ENCODE data around the gene TMEM107. TPM values are rescaled to one million over a fixed set of nuclear protein-coding genes. Genes with fewer than 3 reads are reported as not detected.

TMEM107 gene
- total RNA-seq: 10 to 100 TPM; 26.2 to 27.7 TPM
- 79.3 TPM for polyA plus RNA-seq (2013, experiment 1 of 2)
- 69.1 TPM for polyA plus RNA-seq (2013, experiment 2 of 2)
- long read RNA-seq, experiment 1, transcript TMEM107-204 (5 exons, 747 nt): major isoform, 7 of 11 reads
- long read RNA-seq, experiment 1, partial matches to known transcripts: 0 of 11 reads
- long read RNA-seq, experiment 1, other reads (novel, unspliced or antisense): 3 of 11 reads
- long read RNA-seq, experiment 2, transcript TMEM107-204 (5 exons, 747 nt): major isoform, 10 of 14 reads
- long read RNA-seq, experiment 2, partial matches to known transcripts: 1 of 14 reads
- long read RNA-seq, experiment 2, other reads (novel, unspliced or antisense): 2 of 14 reads
- long read RNA-seq, experiment 3, transcript TMEM107-204 (5 exons, 747 nt): major isoform, 12 of 30 reads
- long read RNA-seq, experiment 3, partial matches to known transcripts: 1 of 30 reads
- long read RNA-seq, experiment 3, other reads (novel, unspliced or antisense): 11 of 30 reads
- long read RNA-seq, experiment 4, transcript TMEM107-204 (5 exons, 747 nt): major isoform, 10 of 20 reads
- long read RNA-seq, experiment 4, partial matches to known transcripts: 2 of 20 reads
- long read RNA-seq, experiment 4, other reads (novel, unspliced or antisense): 4 of 20 reads

DNA sequence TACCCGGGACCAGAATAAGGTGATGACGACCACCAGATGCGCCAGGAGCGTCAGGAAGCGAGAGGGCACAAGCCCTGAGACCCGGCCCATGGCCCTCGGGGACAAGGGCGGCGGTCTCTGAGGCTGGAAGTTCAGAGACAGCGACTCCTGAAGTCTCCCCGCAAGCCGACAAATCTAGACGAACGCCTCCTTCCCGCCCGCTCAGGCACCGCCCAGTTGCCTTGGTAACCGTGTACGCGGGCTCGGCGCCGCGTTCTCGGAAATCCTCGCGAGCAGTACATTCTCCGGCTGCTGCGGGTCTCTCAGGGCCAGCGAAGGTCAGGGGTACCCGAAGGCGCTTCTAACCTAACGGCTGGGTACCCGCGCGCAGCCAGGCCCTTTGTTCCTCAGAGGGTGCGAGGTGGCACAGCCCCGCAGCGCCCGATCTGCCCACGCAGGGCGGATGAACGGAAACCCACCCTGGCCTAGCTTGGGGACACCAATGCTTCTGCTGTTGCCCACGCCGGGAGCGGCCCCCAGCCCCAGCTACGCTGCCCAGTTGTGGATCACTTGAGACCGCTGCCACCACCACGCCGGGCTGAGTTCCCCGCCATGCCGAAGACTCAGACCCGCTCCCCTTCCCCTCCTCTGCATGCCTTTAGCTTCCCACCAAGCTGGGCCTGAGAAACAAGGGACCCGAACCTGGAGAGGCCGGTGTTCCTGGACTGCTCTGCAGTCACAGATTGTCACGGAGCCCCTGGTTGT lies at the start of gene TMEM107:
Gene TMEM107 (minus strand): TSS at position 184 of the 744 bp plus-strand sequence. CDS start 94 bp downstream, at position 90.
- Mint-ChIP-seq H3K36me3 (ENCODE audit: low read depth) (no peaks in the 10 kb centered on the region), H3K27ac (peak within 1 kb of the TSS; percentile 89), H3K27me3 (ENCODE audit: insufficient read depth) (no peaks in the 10 kb centered on the region), H3K9me3 (no peaks in the 10 kb centered on the region), H3K4me3 (peak within 1 kb of the TSS; percentile 87), H3K4me1 (peaks cover 26% of the 10 kb centered on the region)
- 7% methylated on average over 52 to 56 of the region's 56 CpGs for WGBS, 2 experiments (ENCODE audit: insufficient coverage in 1 of 2, insufficient read length in 1 of 2)
- peak within 1 kb of the TSS; percentile 95 for H3K4me3 ChIP-seq (ENCODE audit: low read length)
- peak; percentile 99 for DNase-seq
- peak within 1 kb of the TSS; percentile 90 for H3K27ac ChIP-seq (ENCODE audit: low read depth, low read length)
- H3K36me3 ChIP-seq (ENCODE audit: control insufficient read depth, insufficient read depth, low read length): no peaks in the 10 kb centered on the region
- H3K27me3 ChIP-seq (ENCODE audit: control insufficient read depth, insufficient read depth, low read length, poor library complexity, severe bottlenecking): no peaks in the 10 kb centered on the region
- no peaks in the 10 kb centered on the region for H3K9me3 ChIP-seq (ENCODE audit: control insufficient read depth, low read length)
- TF ChIP-seq, protein P1, sequence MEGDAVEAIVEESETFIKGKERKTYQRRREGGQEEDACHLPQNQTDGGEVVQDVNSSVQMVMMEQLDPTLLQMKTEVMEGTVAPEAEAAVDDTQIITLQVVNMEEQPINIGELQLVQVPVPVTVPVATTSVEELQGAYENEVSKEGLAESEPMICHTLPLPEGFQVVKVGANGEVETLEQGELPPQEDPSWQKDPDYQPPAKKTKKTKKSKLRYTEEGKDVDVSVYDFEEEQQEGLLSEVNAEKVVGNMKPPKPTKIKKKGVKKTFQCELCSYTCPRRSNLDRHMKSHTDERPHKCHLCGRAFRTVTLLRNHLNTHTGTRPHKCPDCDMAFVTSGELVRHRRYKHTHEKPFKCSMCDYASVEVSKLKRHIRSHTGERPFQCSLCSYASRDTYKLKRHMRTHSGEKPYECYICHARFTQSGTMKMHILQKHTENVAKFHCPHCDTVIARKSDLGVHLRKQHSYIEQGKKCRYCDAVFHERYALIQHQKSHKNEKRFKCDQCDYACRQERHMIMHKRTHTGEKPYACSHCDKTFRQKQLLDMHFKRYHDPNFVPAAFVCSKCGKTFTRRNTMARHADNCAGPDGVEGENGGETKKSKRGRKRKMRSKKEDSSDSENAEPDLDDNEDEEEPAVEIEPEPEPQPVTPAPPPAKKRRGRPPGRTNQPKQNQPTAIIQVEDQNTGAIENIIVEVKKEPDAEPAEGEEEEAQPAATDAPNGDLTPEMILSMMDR (conservative IDR thresholded peaks at IDR 0.05): peak; percentile 17
- peak within 1 kb of the TSS; percentile 68 for H3K9ac ChIP-seq (ENCODE audit: extremely low read depth, low read length, poor library complexity, severe bottlenecking)
- H3K4me1 ChIP-seq (ENCODE audit: control insufficient read depth, insufficient read depth, low read length): peaks cover 14% of the 10 kb centered on the region

DNA sequence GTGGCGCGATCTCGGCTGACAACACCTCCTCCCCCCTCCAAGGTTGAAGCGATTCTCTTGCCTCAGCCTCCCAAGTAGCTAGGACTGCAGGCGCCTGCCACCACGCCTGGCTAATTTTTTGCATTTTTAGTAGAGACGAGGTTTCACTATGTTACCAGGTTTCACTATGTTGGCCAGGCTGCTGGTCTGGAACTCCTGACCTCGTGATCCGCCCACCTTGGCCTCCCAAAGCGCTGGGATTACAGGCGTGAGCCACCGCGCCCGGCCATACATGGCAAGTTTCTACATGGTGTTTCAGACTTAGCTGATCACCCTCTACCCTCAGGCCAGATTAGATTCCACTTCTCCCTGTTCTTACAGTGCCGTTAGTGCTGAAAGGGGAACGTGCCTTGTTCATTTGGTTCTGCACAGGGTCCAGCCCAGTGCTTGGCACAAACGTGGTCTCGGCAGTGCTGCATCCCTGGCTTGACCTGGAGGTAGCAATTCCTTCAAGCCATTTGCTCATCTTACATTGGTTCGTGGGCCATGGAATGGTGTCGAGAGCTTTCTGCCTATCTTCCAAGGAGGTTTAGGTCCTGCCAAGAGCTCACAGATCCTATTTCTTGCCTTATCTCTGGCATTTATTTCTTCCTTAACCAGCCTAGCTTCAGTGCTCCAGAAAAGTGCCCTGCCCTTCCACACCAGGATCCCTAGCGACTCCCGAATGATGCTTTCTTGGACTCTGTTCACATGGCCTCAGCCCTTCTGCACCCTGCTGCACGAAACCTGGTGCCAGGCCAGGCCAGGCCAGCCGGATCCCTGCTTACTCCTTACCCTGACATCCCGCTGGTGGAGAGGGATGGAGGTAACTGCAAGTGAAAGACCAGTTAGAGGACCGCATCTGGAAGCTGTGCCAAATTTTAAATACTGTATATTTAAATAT lies 49.0 kb upstream of the TMEM107 start:
- no peaks in the 10 kb centered on the region for H3K27me3 Mint-ChIP-seq (ENCODE audit: insufficient read depth)
- Histone ChIP-seq H3K36me3 (ENCODE audit: control insufficient read depth, insufficient read depth, low read length) (peaks cover 32% of the 10 kb centered on the region), H3K9ac (ENCODE audit: extremely low read depth, low read length, poor library complexity, severe bottlenecking) (no peak overlapping the region), H3K27ac (ENCODE audit: low read depth, low read length) (no peak overlapping the region), H3K27me3 (ENCODE audit: control insufficient read depth, insufficient read depth, low read length, poor library complexity, severe bottlenecking) (no peaks in the 10 kb centered on the region), H3K4me3 (ENCODE audit: low read length) (no peak overlapping the region), H3K9me3 (ENCODE audit: control insufficient read depth, low read length) (no peaks in the 10 kb centered on the region), H3K4me1 (ENCODE audit: control insufficient read depth, insufficient read depth, low read length) (no peaks in the 10 kb centered on the region)
- TF ChIP-seq, protein P1 (conservative IDR thresholded peaks at IDR 0.05): no peak
- H3K4me3 Mint-ChIP-seq: peak overlapping the region; percentile 93
- peak overlapping the region; percentile 35 for H3K27ac Mint-ChIP-seq
- DNase-seq: no peak
- peaks cover 22% of the 10 kb centered on the region for H3K36me3 Mint-ChIP-seq (ENCODE audit: low read depth)
- H3K9me3 Mint-ChIP-seq: no peaks in the 10 kb centered on the region
- peaks cover 3% of the 10 kb centered on the region for H3K4me1 Mint-ChIP-seq
- 95% methylated on average over 22 to 25 of the region's 26 CpGs for WGBS, 2 experiments (ENCODE audit: insufficient coverage in 1 of 2, insufficient read length in 1 of 2)

Measured in endodermal cell (in vitro differentiated cells).